ENCODE results near the gene TBCD.

Gene TBCD

DNA sequence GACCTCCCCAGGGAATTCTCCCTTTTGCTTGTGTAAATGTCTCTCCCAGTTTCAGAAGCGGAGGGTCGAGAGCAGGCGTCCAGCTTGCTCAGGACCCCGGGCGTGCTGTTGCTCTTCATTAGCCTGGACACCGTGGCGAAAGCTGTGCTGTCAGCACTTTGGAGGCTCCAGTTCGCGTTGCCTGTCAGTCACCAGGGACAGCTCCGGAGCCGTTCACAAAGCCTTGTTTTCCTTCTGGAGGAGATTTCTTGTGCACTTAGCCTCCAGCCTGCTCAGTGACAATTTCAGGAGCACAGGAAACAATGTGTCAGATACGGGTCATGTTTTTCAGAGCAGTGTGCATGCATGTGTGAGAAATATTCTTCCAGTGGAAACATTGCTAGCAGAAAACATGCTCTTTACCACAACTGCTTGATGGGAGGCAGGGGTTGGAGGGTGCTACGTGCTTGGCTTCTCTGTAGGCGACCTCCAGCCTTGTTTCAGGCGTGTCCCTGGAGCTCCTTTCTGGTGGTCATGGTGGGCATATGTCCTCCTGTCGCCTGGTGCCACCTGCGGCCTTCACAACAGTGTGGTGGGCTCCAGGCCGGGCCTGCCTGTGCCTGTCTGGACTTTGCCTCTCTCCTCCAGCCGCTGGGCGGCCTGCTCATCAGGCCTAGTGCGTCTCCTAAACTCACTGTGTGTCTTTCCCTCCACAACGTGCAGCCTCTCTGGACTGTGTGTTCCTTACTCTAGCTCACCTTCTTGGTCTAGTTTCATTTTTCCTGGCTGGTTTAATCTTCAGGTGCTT lies 59.0 kb downstream of the TBCD start:
- DNase-seq (ENCODE audit: low read depth): no peak

DNA sequence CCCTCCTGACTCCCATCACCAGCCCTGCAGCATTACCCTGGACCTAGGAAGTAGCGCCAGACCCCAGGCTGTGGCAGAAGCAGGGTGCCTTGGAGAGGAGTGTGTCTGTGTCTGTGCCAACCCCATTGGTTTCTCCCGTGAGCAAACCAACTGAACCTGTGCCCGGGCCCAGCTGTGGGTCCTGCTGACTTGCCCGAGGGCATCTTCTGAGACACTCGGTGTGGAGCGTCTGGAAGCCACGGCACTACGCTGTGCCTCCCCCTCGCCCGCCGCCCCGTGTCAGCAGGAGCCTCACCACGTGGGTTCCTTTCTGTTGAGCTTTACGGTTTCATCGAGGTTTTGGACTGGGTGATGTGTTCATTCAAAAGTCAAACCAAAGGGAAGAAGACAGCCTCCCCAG lies 60.2 kb downstream of the TBCD start:
- no peak for DNase-seq (ENCODE audit: low read depth)

DNA sequence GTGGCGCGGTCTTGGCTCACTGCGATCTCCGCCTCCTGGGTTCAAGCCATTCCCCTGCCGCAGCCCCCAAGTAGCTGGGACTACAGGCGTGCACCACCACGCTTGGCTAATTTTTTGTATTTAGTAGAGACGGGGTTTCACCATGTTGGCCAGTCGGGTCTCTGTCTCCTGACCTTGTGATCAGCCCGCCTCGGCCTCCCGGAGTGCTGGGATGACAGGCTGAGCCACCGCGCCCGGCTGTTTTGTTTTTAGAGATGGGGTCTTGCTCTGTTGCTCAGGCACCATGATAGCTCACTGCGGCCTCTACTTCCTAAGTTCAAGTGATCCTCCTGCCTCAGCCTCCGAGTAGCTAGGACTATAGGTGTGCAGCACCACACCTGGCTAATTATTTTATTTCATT lies 60.7 kb downstream of the TBCD start:
- DNase-seq (ENCODE audit: low read depth): no peak

DNA sequence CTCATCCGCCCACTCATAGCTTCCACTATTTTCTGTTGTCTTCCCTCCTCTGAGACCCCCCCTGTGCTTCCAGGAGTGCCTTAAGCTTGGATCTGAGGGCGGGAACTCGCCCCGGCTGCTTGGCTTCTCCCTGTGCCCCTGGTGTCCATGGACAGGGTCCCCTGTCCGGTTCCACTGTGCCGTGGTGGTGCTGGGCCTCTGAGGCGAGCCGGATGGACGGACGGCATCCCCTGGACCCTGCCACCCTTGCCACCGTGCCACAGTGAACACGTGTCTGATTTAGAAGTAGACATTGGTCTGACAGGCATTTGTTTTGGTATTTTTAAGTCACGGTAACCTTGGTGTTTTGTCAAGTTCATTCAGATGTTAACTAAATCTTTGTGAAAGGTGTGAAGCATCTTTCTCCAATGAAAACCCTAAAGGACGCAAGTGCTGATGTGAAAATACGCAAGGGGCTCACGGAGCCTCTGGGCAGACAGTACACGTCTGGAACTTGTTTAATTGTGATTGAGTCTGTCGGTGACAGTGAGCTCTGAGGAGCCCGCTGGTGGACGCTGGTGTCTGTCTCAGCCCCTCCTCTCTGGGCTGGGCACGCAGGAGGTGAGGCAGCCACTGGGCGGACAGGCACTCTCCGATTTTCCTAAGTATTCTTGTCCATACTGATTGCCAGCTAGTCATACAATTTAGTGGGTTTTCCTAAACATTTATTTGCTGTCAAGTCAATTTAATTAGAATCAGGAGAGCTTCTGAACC lies 61.6 kb downstream of the TBCD start:
- DNase-seq (ENCODE audit: low read depth): no peak

DNA sequence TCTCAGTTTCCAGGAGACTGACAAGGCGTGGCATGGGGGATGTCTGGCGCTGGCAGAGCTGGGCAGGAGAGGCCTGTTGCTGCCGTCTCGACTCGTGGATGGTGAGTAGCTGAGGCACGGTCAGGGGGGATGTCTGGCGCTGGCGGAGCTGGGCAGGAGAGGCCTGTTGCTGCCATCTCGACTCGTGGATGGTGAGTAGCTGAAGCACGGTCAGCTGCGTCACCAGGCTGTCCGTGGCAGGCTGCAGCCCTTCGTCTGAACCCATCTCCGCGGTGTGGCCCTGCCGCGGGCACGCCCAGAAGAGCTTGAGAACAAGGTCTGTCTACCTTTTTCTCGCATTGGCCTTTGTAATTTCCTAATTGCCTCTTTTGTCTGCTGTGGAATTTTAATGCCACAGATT lies 63.0 kb downstream of the TBCD start:
- DNase-seq (ENCODE audit: low read depth): no peak

DNA sequence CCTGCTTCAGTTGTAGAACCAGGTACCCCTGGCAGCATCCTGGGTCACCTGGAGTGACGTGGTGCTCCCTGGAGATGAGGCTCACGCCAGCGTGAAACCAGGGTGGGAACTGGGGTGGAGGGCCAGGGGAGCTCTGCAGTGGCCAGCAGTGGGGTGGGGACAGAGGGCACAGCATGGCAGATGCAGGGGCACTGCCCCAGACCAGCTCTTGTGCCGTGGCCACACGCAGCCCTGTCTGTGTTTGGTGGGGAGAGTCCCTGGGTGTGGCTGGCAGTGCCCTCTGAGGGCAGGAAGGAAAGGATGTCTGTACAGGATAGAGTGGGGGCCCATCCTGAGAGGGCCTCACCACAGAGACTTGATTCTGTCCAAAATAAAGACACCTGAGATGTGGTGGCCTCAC lies 63.5 kb downstream of the TBCD start:
- no peak for DNase-seq (ENCODE audit: low read depth)

DNA sequence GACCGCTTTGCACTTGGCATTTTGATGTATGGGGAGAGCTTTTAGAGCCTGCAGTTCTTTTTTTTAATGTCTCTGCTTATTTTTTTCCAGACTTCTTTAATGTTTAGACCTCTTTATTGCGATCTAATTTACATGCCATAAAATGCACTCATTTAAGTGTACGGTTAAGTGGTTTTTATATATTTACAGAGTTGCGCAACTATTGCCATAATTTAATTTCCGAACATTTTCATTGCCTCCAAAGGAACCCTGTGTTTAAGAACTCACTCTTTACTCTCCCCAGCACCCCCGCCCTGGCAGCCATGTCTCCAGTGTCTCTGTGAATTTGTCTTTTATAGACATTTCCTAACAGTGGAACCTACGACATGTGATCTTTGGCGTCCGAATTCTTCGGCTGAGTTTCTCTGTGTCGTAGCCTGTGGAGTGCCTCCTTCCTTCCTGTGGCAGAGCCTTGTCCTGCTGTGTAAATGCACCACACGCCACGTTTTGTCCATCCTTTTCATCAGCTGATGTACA lies 64.0 kb downstream of the TBCD start:
- DNase-seq (ENCODE audit: low read depth): no peak

DNA sequence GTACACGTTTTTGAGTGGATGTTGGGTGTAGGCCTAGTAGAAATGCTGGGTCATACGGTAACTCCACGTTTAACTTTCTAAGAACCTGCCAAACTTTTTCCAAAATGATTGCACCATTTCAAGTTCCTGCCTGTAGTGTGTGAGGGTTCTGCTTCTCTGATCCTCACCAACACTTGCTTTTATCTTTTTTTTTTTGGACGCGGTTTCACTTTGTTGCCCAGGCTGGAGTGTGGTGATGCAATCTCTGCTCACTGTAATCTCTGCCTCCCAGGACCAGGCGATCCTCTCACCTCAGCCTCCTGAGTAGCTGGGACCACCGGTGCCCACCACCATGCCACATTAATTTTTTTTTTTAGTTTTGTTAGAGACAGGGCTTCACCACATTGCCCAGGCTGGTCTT lies 64.5 kb downstream of the TBCD start:
- no peak for DNase-seq (ENCODE audit: low read depth)

DNA sequence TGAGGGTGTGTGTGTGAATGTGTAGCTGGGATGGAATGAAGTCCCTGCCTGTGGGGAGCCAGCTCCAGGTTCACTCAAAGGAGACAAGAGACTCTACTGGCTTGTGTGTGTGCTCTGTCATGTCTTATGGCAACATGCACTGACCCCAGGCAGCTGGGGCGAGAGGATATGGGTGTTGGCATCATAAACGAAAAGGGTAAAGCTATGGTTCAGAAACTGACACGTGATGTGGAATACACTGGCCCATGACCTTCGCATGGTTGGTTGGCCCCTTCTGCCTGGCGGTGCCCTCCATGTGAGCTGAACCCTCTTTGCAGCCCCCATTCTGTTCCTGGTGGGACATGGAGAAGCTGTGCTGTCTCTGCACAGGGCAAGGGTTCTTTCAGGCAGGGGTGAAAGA lies 66.1 kb downstream of the TBCD start:
- no peak for DNase-seq (ENCODE audit: low read depth)

DNA sequence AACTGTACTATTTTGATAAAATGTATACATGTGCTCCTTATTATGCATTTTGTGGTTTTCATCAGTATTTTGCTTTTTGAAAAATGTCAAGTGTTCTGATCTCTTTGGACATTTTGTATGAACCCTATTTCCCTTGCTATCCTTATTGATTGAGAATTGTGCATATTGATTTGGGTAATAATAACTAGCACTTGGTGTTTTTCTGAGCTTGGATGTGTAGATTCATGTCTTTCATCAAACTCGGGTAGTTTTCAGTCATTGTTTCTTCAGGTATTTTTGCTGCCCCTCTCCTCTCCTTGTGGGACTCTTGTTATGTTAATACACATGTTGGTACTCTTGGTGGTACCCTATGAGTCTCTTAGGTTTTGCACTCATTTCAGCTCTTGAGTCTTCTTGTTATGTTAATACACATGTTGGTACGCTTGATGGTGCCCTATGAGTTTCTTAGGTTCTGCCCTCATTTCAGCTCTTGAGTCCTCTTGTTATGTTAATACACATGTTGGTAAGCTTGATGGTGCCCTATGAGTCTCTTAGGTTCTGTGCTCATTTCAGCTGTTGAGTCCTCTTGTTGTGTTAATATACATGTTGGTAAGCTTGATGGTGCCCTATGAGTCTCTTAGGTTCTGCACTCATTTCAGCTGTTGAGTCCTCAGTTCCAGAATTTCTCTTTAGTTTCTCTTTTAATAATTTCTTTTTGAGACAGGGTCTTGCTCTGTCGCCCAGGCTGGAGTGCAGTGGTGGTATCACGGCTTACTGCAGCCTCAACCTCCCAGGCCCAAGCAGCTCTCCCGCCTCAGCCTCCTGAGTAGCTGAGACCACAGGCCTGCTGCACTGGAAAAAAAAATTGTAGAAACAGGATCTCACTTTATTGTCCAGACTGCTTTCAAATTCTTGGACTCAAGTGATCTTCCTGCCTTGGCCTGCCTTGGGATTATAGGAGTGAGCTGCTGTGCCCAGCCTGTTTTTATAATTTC lies 68.7 kb downstream of the TBCD start:
- DNase-seq (ENCODE audit: low read depth): no peak

DNA sequence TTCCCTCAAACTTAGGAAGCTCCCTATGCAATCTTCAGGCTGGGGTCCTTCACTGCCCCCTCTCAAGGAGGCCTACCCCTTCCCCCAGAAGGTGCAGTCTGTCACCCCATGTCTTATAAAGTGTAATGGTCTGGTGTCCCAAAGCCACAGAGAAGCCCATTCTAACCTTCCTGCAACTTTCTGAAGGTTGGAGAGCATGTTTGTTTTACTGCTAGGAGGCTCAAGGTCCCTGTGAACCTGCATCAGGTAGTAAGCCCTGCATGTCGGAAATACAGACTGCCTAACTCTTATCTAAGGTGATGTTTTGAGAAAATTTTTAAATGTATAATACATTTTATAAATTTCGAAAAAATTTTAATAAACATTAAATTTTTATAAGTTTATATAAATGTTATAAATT lies 69.7 kb downstream of the TBCD start:
- DNase-seq (ENCODE audit: low read depth): no peak

DNA sequence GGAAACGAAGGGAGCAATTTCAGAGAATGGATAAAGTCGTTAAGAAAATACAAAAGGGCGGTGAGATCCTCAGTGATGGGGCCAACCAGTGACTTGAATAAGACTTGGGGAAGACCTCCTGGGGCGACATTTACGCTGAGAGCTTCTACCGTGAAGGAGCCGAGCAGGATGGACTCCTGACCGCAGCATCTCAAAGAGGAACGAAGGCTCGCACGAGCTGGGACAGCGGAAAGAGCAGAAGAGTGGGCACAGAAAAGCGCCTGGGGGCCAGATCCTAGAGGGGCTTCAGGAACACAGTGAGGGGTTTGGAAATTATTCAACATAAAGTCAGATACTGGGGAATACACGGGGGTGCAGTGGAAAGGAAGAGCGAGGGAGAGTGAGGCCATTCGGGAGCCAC lies 70.4 kb downstream of the TBCD start:
- DNase-seq (ENCODE audit: low read depth): no peak

DNA sequence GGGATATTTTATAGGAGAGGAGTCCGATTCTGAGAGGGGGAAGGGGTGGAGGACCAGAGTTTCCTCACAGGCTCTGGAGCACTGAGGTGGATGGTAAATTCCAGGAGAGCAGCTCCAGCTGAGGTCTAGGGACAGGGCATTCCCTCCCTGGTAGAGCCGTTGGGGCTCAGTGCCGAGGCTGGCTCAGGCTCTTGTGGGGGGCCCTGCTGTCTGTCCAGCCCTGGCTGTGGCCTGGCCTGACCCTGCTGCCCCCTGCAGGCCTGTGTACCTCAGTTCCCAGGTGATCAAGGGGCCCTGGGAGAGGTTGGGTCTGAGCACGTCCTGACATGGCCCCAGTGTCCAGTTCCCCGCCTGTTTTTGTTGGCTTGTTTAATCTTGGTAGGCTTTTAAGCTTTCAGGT lies 71.1 kb downstream of the TBCD start:
- no peak for DNase-seq (ENCODE audit: low read depth)

DNA sequence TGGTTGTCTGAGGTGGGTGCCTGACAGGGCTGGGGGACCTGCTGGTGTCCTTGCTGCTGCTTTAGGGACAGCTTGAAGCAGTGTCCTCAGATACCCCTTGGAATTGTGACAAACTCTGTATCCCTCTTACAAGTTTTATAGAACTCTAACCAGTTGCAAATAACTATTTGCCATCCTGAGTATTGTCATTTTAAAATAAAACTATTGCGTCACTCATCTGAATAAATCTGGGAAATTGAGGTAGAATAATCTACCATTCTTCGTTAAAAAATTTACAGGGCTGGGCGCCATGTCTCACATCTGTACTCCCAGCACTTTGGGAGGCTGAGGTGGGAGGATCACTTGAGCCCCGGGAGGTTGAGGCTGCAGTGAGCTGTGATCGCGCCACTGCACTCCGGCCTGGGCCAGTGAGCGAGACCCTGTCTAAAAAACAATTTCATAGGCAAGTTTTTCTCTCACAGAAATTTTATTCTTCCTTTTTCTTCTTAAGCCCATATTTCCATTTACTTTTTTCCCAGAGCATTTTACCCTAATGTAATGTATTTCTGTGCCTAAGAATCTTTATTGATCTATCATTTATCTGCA lies 73.8 kb downstream of the TBCD start:
- DNase-seq (ENCODE audit: low read depth): no peak

DNA sequence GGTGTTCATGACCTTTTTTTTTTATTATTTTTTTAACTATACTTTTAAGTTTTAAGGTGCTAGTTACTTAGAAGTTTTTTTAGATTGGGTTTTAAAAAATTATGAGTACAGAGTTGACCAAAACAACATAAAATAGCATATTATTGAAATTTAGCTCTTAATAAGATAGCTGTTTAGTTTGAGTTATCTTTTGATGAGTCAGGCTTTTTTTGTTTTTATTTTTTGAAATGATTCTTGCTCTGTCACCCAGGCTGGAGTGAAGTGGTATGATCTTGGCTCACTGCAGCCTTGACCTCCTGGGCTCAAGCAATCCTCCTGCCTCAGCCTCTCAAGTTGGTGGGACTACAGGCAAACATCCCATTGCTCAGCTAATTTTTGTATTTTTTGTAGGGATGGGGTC lies 74.3 kb downstream of the TBCD start:
- DNase-seq (ENCODE audit: low read depth): no peak

DNA sequence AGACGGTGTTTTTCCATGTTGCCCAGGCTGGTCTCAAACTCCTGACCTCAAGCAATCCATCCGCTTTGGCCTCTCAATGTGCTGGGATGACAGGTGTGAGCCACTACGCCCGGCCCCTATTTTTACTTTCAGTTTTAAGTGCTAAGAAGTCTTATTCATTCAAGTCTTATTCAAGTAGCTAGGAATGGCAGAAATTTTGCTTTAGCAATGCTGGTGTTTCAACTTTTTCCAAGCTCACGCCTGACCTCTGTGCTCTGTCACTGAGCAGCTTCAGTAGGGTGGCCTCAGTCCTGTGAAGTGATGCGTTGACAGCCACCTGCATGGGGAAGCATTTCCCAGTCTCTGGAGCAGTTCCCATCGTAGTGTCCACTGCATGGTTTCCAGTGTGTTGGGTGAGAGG lies 75.1 kb downstream of the TBCD start:
- DNase-seq (ENCODE audit: low read depth): no peak

DNA sequence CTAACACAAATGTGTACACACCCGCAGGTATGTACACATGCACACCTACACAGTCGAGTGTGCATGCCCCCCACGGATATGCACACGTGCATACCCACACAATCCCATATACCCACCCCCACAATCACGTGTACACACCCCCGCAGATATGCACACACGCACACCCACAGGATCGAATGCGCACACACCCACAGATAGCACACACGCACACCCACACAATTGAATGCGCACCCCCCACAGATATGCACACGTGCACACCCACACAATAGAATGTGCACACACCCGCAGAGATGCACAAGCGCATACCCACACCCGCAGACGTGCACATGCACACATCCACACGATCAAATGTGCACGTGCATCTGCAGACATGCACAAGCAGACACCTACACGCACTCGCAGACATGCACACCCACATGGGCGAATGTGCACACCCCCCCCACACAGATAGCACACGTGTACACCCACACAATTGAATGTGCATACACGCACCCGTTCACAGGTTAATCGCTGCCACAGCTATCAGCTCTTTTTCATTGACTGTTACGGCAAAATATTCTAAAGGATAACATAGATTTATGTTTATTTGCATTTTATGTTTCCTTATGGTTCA lies 77.1 kb downstream of the TBCD start:
- no peak for DNase-seq (ENCODE audit: low read depth)

DNA sequence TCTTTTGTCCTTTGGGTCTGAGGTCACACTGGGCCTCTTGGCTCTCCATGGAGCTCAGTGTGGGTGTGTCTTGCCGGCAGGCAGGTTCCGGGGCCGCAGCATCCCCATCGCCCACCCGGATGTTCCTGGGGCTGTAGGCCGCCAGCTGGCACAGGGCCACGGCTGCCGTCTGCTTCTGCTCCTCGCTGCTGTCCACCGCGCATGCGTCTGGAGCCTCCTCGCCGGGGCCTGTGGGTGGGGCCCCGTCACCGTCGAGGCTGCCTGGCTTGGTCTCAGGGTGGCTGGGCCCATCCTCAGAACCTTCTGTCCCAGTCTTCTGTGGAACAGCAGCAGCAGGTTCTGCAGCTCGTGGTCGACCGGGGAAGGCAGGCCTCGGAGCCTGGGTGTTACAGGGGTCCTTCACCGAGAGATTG lies 78.4 kb downstream of the TBCD start:
- DNase-seq (ENCODE audit: low read depth): no peak

DNA sequence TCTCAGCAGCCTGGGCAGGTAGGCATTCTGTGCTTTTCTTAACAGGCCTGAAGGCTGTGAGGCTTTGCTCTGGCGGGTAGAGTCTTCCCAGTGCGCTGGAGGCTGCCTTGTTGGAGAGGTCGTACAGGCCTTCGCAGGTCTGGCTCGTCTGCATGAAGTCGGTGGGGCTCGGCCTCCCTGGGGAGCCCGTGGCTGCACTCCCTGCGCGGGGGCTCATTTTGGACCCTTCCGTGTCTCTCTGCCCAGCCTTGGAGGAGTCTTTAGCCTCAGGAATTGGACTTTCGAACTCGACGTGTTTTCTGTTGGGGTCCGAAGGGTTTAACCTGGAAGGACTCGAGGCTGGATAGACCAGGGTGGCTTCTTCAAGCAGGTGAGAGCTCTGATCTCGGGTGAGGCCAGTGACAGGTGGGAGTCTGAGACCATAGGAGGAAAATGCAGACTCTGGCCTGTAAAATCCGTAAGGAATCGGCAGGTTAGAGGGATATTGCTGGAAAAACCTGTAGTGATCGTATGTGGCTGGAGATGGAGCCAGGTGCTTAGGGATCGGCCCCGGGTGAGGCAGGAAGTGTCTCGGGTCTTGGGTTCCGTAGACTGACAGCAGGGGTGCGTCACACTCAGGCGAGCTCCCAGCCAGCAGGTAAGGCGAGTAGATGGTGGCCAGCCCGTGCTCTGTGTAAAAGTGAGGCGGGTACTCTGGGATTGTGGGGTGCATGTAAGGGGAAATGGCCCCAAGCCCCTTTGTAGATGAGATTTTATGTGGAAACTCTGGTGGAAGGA lies 79.4 kb downstream of the TBCD start:
- DNase-seq (ENCODE audit: low read depth): no peak

DNA sequence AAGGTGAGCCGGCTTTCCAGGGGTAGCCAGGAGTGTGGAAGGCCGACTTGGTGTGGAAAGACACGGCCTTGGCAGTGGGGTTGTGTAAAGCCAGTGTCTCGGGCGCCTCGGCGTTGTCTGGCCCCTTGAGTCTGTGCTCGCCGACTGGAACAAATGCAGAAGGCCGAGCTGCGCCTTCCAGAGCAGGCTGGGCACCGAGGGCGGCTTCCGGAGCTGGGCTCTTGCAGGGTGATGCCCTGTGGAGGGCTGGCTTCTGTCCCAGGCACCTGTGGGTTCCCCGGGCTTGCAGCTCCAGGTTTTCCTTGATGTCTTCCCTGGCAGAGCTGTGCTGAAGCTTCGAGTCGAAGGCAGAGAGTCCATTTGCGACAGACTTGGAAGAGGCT lies 79.9 kb downstream of the TBCD start:
- DNase-seq (ENCODE audit: low read depth): no peak

DNA sequence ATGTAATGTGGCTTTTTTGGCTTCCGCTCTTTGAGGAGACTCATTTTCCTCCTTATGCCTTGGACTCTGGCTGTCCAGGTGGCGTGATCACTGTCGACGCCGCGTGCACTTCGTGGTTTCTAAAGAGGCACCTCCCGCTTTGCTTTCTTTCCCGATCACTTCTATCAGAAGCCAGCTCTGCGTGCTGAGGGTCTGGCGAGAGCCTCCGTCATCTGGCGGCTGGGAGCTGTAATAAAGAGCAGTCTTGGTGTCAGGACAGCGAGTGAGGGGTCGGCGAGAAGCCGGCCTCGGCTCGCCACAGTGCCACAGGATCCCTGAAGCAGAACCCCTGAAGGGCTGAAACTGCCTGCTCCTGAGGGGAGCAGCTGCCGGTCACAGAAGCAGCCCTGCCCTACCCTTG lies 80.5 kb downstream of the TBCD start:
- no peak for DNase-seq (ENCODE audit: low read depth)

Data from T follicular helper cell (primary cell).